H1 (cell line): ENCODE results near the gene KISS1R. TPM values are rescaled to one million over a fixed set of nuclear protein-coding genes. Genes with fewer than 3 reads are reported as not detected.

ENCODE experiments used
- ATF3 ChIP-seq: IDR thresholded peaks from 2 replicates; pipeline ENCODE4 v1.6.1; 2011; ENCODE audit warnings: low read depth, mild to moderate bottlenecking, low read length; ENCODE audit not compliant: insufficient read depth
- CBX5 ChIP-seq: fragments of 300-800, 300-1000 bp; sonication (generic); IDR thresholded peaks from 2 replicates; pipeline ENCODE4 v1.7.1; 2016; ENCODE audit warnings: antibody characterized with exemption, low read length, low read depth
- CTCF ChIP-seq, 3 experiments: IDR thresholded peaks; 1 replicate in 2 of 3; 2 replicates in 1 of 3; pipeline versions ENCODE4 v1.5.1 to v1.6.1; 2011; ENCODE audit warnings: low read length in 3 of 3, mild to moderate bottlenecking in 3 of 3, inconsistent platforms in 2 of 3, low read depth in 1 of 3, moderate library complexity in 1 of 3; ENCODE audit not compliant: insufficient read depth in 1 of 3; ENCODE audit errors: control extremely low read depth in 1 of 3
- HDAC2 ChIP-seq, 2 experiments: fragments of 300-600 bp in 1 of 2; sonication (generic) in 1 of 2; IDR thresholded peaks; 2 replicates each; pipeline ENCODE4 v1.6.1; 2011 to 2012; ENCODE audit warnings: low read depth in 2 of 2, low read length in 2 of 2, mild to moderate bottlenecking in 2 of 2, moderate library complexity in 2 of 2, borderline replicate concordance in 1 of 2, inconsistent platforms in 1 of 2
- MAX ChIP-seq: IDR thresholded peaks from 2 replicates; pipeline ENCODE4 v1.6.1; 2012; ENCODE audit warnings: inconsistent platforms
- POLR2A ChIP-seq, 2 experiments: IDR thresholded peaks; 1 replicate in 1 of 2; 2 replicates in 1 of 2; pipeline ENCODE4 v1.6.1; 2011; ENCODE audit warnings: low read depth in 2 of 2, low read length in 2 of 2, mild to moderate bottlenecking in 2 of 2; ENCODE audit errors: control extremely low read depth in 1 of 2
- SRF ChIP-seq: IDR thresholded peaks from 2 replicates; pipeline ENCODE4 v1.6.1; 2011; ENCODE audit warnings: mild to moderate bottlenecking, low read depth, low read length, moderate library complexity
- polyA plus RNA-seq, 7 experiments: library from polyadenylated mRNA; depleted of rRNA in 3 of 7; stranded (reverse) in 5 of 7; unstranded in 2 of 7; fragments of >200 nt in 5 of 7; fragments of 200-250 nt in 2 of 7; gene quantifications; 1 replicate in 5 of 7; 2 replicates in 1 of 7; 4 replicates in 1 of 7; pipeline versions ENCODE4 v1.2.1 to v1.2.3, GENCODE V29; 2011 to 2013; ENCODE audit warnings: missing spikeins in 2 of 7, mixed read lengths in 2 of 7
- total RNA-seq: library from RNA; stranded (reverse); fragmentation: NEBNext Ultra II Directional; extraction: Animal tissue kit (Norgen Biotek cat#: 25700); gene quantifications from 2 replicates; pipeline ENCODE4 v1.2.1, GENCODE V29; 2021

Gene KISS1R
- total and polyA plus RNA-seq, 2 of the 8 experiments (the other 6 are each of a cell fraction or from before 2014, with no cell fraction given): 2.3 to 2.7 TPM

- TF ChIP-seq CTCF (IDR thresholded peaks at IDR 0.05; ENCODE audit: control extremely low read depth in 1 of 3, insufficient read depth in 1 of 3, low read depth in 1 of 3, low read length in 3 of 3): no peak
- TF ChIP-seq HDAC2 (IDR thresholded peaks at IDR 0.05; ENCODE audit: borderline replicate concordance in 1 of 2, low read depth in 2 of 2, low read length in 2 of 2): no peak
- no peak for TF ChIP-seq MAX
- TF ChIP-seq POLR2A (IDR thresholded peaks at IDR 0.05; ENCODE audit: control extremely low read depth in 1 of 2, low read depth in 2 of 2, low read length in 2 of 2): no peak
- no peak for TF ChIP-seq SRF
- TF ChIP-seq CBX5: no peak
- TF ChIP-seq ATF3: no peak
Measured at GRCh38 chr19:936175-936546, 19.0 kb downstream of the KISS1R start (continued).
